Endothelial cell of hepatic sinusoid (primary cell): ENCODE data around the gene ZSCAN21.

ENCODE experiments used
- in situ Hi-C: cut with HindIII; loops from 2 replicates; pipeline ENCODE4 v1.10.0; 2017; ENCODE audit warnings: low sequenced_read_pairs

Gene ZSCAN21

DNA sequence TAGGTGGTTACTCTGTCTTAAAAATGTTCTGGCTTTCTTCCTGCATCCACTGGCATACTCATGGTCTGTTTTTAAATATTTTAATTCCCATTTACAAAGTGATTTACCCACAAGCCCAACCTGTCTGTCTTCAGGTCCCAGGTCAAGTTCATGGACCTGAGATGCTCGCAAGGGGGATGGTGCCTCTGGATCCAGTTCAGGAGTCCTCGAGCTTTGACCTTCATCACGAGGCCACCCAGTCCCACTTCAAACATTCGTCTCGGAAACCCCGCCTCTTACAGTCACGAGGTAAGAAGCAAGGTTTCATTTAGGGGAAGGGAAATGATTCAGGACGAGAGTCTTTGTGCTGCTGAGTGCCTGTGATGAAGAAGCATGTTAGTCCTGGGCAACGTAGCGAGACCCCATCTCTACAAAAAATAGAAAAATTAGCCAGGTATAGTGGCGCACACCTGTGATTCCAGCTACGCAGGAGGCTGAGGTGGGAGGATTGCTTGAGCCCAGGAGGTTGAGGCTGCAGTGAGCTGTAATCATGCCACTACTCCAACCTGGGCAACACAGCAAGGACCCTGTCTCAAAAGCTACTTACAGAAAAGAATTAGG lies 25.5 kb upstream of the ZSCAN21 start:
- in situ Hi-C loops: no loop called here

DNA sequence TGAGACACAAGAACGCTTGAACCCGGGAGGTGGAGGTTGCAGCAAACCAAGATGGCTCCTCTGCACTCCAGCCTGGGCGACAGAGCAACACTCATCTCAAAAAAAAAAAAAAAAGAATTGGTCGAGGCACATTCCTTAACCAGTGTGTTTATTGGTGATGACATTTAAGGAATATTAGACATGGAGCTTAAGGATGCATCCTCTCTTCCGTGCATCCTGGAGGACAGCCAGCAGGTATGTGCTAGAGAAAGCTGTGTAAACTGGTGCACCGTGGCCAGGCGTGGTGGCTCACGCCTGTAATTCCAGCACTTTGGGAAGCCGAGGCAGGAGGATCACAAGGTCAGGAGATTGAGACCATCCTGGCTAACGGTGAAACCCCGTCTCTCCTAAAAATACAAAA lies 22.4 kb upstream of the ZSCAN21 start:
- in situ Hi-C loops: no loop called here

DNA sequence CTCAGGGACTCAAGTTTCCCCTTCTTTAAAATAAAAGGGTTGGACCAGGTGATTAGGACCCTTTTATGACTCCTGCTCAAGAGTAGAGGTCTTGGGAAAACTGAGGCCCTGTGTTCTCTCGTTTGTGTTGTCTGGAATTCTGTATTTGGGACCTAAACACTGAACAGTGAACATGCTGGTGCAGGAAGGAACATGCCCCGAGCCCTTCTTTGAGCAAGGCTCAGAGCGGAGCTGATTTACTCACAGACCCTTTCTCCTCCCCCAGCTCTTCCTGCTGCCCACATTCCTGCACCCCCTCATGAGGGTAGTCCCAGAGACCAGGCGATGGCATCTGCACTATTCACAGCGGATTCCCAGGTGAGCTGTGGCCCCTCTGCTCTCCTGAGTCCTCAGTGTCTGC lies 20.0 kb upstream of the ZSCAN21 start:
- in situ Hi-C loops: no loop called here

DNA sequence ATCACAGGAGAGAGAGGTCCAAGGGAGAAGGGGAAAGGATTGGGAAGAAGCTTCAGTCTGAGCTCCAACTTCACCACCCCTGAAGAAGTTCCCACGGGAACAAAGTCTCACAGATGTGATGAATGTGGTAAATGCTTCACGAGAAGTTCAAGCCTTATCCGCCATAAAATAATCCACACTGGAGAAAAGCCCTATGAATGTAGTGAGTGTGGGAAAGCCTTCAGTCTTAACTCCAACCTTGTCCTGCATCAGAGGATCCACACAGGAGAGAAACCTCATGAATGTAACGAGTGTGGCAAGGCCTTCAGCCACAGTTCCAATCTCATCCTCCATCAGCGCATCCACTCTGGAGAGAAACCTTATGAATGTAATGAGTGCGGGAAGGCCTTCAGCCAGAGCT lies 16.0 kb upstream of the ZSCAN21 start:
- in situ Hi-C loops: no loop called here

GRCh38 chr7:100034871-100035510 lies 14.6 kb upstream of the ZSCAN21 start:
- in situ Hi-C loops: no loop called here

DNA sequence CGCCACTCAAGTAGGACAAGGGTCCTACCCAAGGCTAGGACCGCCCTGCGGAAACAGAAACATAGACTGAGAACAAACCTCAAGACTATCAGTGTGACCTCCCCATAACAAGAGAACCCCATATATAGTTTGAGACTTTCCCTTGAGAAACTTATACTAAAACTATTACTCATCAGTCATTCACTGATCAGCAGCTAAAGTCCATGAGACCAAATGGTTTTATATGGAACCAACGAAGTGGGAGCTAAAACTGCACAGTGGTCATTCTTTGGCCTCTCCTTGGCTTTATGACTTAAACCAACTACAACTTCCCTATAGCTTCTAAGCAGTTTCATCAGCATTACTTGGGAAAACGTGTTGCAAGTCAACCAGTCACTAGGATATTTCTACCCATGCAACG lies 13.7 kb upstream of the ZSCAN21 start:
- in situ Hi-C loops: no loop called here

DNA sequence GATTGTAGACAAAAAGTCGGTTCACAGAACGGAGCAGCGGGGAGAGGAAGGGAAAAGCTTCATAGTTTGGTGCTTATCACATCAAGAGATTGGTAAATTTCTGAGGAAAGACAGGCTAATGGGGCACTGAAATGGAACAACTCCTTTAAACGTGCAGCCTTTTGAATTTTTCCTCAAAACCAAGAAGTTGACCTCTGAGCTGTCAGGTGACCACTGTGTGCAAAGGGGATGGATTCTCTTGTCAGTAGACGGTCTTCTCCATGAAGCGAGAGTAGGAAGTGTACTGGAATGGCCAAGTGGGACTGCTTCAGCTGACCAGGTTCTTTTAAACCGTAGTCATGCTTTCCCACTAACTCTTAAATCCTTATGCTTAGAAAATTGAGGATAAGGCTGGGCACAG lies 11.2 kb upstream of the ZSCAN21 start:
- in situ Hi-C loops: no loop called here

DNA sequence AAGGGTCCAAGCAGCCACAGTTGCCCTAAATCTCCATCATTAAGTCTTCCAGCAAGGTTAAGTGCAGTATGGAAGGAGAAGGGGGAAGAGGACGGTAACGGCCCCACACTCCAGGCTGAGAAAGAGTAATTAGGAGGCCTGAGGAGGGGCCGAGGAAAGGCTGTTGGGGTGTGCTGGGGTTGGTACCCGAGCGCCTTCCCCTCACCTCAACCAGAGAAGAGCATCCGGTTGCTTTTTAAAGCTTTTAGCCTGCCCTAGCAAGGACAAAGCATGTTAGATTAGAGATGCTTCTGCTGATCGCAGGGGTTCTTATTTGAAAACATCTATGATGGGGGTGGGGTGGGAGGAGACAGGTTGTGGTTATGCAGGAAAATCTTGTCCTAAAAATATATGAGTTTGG lies 9.0 kb upstream of the ZSCAN21 start:
- in situ Hi-C loops: no loop called here

DNA sequence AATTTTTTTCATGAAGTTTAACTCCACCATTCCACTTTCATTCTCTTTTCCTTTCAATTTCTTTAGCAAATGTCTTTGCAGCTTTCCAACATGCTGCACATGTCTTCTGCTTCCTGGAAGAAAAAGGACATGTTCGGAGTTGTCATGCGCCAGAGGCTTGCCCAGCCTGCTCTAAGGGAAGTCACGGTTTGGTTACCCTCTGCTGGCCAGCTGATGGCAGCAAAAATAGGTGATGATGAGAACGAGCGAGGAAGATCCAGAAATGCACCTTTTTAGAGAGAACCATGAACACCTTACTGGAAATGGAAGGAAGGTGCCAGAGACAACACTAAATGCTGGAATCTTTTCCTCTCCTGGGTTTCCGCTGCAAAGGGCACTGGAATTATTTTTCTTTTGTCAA lies 4.9 kb upstream of the ZSCAN21 start:
- in situ Hi-C loops: loop anchor here (5.0 kb wide), 1 partner anchor 47 kb away; no protein-coding TSS in a partner anchor

DNA sequence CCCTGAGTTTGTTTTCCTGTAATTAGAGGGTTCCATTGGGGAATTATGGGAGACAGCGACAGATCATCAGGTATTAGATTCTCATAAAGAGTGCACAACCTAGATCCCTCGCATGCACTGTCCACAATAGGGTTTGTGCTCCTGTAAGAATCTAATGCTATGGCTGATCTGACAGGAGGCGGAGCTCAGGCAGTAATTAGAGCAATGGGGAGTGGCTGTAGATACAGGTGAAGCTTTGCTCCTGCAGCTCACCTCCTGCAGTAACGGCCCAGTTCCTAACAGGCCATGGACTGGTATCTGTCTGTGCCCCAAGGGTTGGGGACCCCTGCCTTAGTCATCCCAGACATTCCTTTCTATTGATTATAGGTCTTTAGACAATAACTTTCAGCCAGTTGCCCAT lies 894 bp upstream of the ZSCAN21 start:
- in situ Hi-C loops: loop anchor here (5.0 kb wide), 1 partner anchor 51 kb away; no protein-coding TSS in a partner anchor

- in situ Hi-C loops: no loop called here
Measured at GRCh38 chr7:100051611-100052010, 2.0 kb downstream of the ZSCAN21 start.

- in situ Hi-C loops: no loop called here
Measured at GRCh38 chr7:100053215-100053614, 3.6 kb downstream of the ZSCAN21 start.

GRCh38 chr7:100057006-100057405 lies 7.4 kb downstream of the ZSCAN21 start:
- in situ Hi-C loops: no loop called here

GRCh38 chr7:100059251-100059739 lies 9.7 kb downstream of the ZSCAN21 start:
- in situ Hi-C loops: no loop called here

- in situ Hi-C loops: no loop called here
Measured at GRCh38 chr7:100061518-100062193, 12.1 kb downstream of the ZSCAN21 start.

DNA sequence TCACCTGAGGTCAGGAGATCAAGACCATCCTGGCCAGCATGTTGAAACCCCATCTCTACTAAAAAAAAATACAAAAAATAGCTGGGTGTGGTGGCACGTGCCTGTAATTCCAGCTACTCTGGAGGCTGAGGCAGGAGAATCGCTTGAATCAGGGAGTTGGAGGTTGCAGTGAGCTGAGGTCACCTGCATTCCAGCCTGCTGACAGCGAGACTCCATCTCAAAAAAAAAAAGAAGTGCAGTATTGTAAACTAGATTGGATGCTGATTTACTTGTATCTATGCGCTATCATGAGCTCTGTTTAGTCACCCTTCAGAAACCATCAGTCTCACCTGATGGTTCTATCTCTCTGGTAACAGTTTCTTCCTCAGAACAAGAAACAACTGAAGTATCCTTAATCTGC lies 13.8 kb downstream of the ZSCAN21 start:
- in situ Hi-C loops: no loop called here

DNA sequence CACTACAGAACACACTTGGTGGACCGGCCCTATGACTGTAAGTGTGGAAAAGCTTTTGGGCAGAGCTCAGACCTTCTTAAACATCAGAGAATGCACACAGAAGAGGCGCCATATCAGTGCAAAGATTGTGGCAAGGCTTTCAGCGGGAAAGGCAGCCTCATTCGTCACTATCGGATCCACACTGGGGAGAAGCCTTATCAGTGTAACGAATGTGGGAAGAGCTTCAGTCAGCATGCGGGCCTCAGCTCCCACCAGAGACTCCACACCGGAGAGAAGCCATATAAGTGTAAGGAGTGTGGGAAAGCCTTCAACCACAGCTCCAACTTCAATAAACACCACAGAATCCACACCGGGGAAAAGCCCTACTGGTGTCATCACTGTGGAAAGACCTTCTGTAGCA lies 14.6 kb downstream of the ZSCAN21 start:
- in situ Hi-C loops: no loop called here

DNA sequence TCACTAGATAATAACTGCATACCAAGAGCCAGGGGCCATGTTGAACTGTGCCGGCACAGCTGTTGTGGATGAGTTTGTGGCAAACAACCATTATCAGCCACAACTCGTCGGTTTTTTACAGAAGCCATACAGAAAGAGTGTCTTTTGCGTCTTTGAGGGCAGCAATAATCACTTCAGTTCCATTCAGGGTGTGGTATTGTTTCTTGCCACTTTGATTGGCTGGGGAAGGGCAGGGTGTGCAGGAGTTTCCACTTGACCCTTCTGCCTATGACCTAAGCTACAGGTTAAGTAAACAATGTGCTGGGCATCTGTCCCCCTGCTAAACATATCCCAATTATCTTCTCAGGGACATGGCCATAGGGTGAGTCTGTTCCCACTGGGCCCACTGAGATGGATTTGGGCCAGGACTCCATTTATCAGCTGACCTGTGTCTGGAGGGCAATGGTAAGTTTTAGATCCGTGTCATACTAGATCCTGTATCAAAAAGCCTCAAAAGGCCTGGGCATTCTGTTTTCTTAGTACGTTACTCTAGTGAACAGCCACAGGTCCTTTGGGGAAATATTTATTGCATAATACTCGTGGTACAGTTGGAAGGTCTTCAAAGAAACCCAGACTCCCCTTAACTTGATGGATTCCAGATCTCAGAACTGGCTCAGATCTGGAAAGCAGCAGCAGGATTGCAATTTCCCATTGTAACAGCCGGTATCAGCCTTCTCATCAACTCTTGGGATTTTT lies 16.0 kb downstream of the ZSCAN21 start:
- in situ Hi-C loops: no loop called here

DNA sequence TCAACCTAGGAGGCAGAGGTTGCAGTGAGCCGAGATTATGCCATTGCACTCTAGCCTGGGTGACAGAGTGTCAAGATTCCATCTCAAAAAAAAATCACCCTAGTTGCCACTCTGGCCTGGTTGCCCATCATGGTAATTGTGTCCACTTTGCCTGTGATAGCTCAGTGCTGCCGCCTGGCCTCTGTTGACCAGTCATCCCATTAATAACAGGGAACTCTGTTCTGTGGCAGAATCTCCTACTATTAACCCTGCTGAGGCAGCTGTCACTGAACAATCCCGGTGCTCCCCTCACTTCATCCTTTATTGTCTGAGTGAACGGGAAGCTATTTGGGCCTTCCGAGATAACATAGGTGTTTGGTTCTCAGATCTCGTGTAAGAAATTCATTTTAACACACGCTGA lies 17.4 kb downstream of the ZSCAN21 start:
- in situ Hi-C loops: no loop called here

DNA sequence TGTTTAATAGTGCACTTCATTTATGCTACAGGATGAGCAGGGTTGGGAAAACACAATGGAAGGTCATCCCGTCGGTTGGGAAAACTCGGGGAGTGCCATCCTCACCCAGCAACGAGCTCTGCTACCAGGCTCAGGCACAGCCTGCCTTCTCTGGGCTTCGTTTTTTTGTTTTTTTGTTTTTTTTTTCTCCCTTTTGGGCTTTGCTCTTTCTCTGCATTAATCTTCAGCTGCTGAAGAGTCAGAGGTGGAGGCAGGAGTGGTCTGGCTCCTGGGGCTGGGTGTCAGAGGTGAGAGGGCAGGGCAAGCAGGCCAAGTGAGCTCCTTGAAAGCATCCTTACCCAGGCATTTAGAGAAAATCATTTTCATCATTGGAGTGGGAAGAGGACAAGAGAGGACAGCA lies 20.4 kb downstream of the ZSCAN21 start:
- in situ Hi-C loops: no loop called here

DNA sequence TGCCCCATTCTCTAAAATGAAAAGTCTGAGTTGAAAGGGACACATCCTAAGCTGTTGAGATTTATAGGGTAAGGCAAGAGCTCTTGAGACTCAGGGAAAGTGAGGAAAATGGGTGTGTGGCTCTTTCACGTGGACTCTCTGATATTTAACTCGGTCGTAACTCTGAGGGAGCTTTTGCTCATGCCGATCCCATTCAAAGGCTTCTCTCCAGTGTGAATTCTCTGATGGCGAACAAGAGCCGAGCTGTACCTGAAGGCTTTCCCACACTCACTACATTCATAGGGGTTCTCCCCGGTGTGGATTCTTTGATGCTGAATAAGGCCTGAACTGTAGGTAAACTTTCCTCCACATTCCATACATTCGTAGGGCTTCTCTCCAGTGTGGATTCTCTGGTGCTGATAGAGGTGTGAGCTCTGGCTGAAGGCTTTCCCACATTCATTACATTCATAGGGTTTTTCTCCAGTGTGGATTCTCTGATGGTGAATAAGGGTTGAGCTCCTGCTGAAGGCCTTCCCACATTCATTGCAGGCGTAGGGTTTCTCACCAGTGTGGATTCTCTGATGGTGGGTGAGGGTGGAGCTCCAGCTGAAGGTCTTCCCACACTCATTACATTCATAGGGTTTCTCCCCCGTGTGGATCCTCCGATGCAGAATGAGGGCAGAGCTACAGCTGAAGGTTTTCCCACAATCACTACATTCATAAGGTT lies 21.6 kb downstream of the ZSCAN21 start:
- in situ Hi-C loops: no loop called here
